Naive thymus-derived CD4-positive, alpha-beta T cell (primary cell): ENCODE measurements around the gene DOCK3. TPM values are rescaled to one million over a fixed set of nuclear protein-coding genes. Genes with fewer than 3 reads are reported as not detected.
"Not testable (repeated sequence)": the region's sequence is repeated elsewhere in the genome, so short reads cannot be mapped to it uniquely, and the experiment has no call there.

Source experiments
- ATAC-seq: fragments of 150-1000 bp; cut with Tn5 transposase; 2 replicates; pipeline ENCODE4 v1.10.0; 2021; ENCODE audit warnings: mild to moderate bottlenecking, moderate library complexity
- CTCF ChIA-PET: fragments of 350-600 bp; sonication (Branson Sonifier 250); formaldehyde crosslinking; loops from one replicate; lab custom pipeline; 2021; ENCODE audit warnings: antibody characterized with exemption; lab: Charles Lee
- POLR2A ChIA-PET: fragments of 350-600 bp; sonication (Branson Sonifier 250); formaldehyde crosslinking; loops from one replicate; lab custom pipeline; 2021; ENCODE audit warnings: antibody characterized with exemption, inconsistent platforms; lab: Charles Lee
- DNase-seq, 9 donors: peaks; one replicate each; pipeline versions ENCODE4 v3.0.0 to v3.0.0-alpha.2; 2020 to 2022; ENCODE audit warnings: mixed read lengths in 1 of 9
- H3K27ac ChIP-seq: one replicate; pipeline ENCODE4 v1.7.0; 2013; ENCODE audit warnings: mild to moderate bottlenecking, low read depth, low read length, moderate library complexity
- H3K27me3 ChIP-seq, 2 donors: one replicate each; pipeline ENCODE4 v1.7.0; 2013; ENCODE audit warnings: low read length in 2 of 2, mild to moderate bottlenecking in 2 of 2, moderate library complexity in 2 of 2; ENCODE audit not compliant: control insufficient read depth in 2 of 2, insufficient read depth in 2 of 2
- H3K36me3 ChIP-seq, 3 experiments: 1 replicate in 2 of 3; 2 replicates in 1 of 3; pipeline ENCODE4 v1.7.0; 2013; ENCODE audit warnings: low read length in 3 of 3, mild to moderate bottlenecking in 3 of 3, moderate library complexity in 1 of 3; ENCODE audit not compliant: insufficient read depth in 3 of 3, control insufficient read depth in 2 of 3
- H3K4me1 ChIP-seq, 2 donors: one replicate each; pipeline ENCODE4 v1.7.0; 2013; ENCODE audit warnings: low read length in 2 of 2, mild to moderate bottlenecking in 2 of 2, moderate library complexity in 1 of 2; ENCODE audit not compliant: control insufficient read depth in 2 of 2, insufficient read depth in 2 of 2
- H3K4me3 ChIP-seq: 2 replicates; pipeline ENCODE4 v1.7.0; 2013; ENCODE audit warnings: mild to moderate bottlenecking, low read length
- H3K9me3 ChIP-seq, 3 experiments: 1 replicate in 2 of 3; 2 replicates in 1 of 3; pipeline ENCODE4 v1.7.0; 2013; ENCODE audit warnings: low read length in 3 of 3; ENCODE audit not compliant: control insufficient read depth in 2 of 3
- H3K27ac Mint-ChIP-seq, 9 donors: one replicate each; pipeline ENCODE4 v1.8.0; 2020 to 2022; ENCODE audit warnings: mixed read lengths in 9 of 9, mild to moderate bottlenecking in 8 of 9, moderate library complexity in 5 of 9, inconsistent platforms in 2 of 9
- H3K27me3 Mint-ChIP-seq, 5 donors: one replicate each; pipeline ENCODE4 v1.8.0; 2021 to 2022; ENCODE audit warnings: mixed read lengths in 5 of 5, mild to moderate bottlenecking in 1 of 5
- H3K36me3 Mint-ChIP-seq, 5 donors: one replicate each; pipeline ENCODE4 v1.8.0; 2020 to 2022; ENCODE audit warnings: mixed read lengths in 5 of 5, mild to moderate bottlenecking in 3 of 5, inconsistent platforms in 1 of 5
- H3K4me1 Mint-ChIP-seq, 7 donors: one replicate each; pipeline ENCODE4 v1.8.0; 2020 to 2022; ENCODE audit warnings: mixed read lengths in 7 of 7, mild to moderate bottlenecking in 3 of 7, inconsistent platforms in 1 of 7
- H3K4me3 Mint-ChIP-seq, 10 donors: one replicate each; pipeline ENCODE4 v1.8.0; 2020 to 2022; ENCODE audit warnings: mild to moderate bottlenecking in 10 of 10, mixed read lengths in 10 of 10, moderate library complexity in 6 of 10, inconsistent platforms in 2 of 10
- H3K9me3 Mint-ChIP-seq, 11 donors: one replicate each; pipeline ENCODE4 v1.8.0; 2020 to 2022; ENCODE audit warnings: mixed read lengths in 11 of 11, mild to moderate bottlenecking in 4 of 11, inconsistent platforms in 1 of 11, moderate library complexity in 1 of 11
- intact Hi-C, 2 donors: fragments of 100-400 bp; cut with micrococcal nuclease; formaldehyde crosslinking; loops; one replicate each; pipeline ENCODE4 v1.15.1; 2023
- polyA plus RNA-seq, 2 donors: library from polyadenylated mRNA; unstranded; fragments of 300-500 nt; fragmentation: Illumina TruSeq; gene quantifications; one replicate each; pipeline ENCODE4 v1.2.3, GENCODE V29; 2021
- total RNA-seq, 6 experiments: library from RNA in 5 of 6; stranded (reverse) in 5 of 6; gene quantifications; 1 replicate in 5 of 6; 2 replicates in 1 of 6; pipeline ENCODE4 v1.2.3 and lab custom pipeline; 2021 to 2026

The DOCK3 gene
- total and polyA plus RNA-seq, 7 experiments from 2014 or later, result 0.19 to 2.9 (median 1.5) TPM

DNA sequence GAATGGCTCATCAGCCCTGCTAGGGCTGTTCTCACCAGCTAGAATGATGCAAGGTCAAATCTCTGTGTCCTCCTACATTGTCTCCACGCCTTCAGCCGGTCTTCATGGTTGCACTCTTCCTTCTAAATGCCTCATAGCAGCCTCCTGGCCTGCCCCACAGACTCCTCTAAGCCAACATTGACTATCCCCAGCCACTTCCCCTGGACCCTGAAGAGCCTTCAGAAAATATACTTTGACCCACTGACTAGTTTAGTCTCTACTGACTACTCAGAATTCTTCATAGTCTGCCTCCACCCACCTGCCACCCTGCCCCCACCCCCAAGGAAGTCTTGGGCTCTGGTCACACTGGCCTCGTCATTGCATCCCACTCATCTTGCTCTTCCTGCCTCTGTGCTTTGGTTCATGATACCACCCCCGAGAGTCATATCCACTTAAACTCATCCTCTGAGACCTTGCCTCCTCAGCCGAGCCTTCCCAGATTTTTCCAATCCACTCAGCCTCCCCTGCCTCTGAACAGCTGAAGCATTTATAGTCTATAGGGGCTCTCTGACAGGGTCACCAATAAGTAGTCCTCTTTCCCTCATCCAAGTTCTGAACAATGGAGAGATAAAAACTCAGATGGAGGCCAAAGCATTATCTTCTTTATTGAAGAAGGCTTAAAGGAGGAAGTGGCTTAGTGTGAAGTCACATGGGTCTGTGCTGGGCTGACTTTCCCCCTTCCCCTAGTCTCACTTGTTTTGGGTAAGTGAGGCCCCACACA lies 9.5 kb upstream of the DOCK3 start:
- no peaks in the 10 kb centered on the region for H3K9me3 Mint-ChIP-seq
- Histone ChIP-seq H3K4me1 (peaks cover 0 to 4% of the 10 kb centered on the region in 2 donors), H3K4me3 (no peak overlapping the region), H3K27me3 (no peaks in the 10 kb centered on the region), H3K27ac (no peak overlapping the region), H3K36me3 (no peaks in the 10 kb centered on the region), H3K9me3 (no peaks in the 10 kb centered on the region)
- peak overlapping the region in 1 of 10 donors; percentile 5 for H3K4me3 Mint-ChIP-seq
- H3K36me3 Mint-ChIP-seq, result no peaks in the 10 kb centered on the region
- POLR2A ChIA-PET, result no interaction called here
- peaks cover 4 to 14% (median 10%) of the 10 kb centered on the region in 7 donors for H3K4me1 Mint-ChIP-seq
- no peak overlapping the region for H3K27ac Mint-ChIP-seq
- ATAC-seq (peak; percentile 38), DNase-seq (no peak)
- peaks cover 0 to 5% (median 0%) of the 10 kb centered on the region in 5 donors for H3K27me3 Mint-ChIP-seq
- CTCF ChIA-PET, result no interaction called here
- intact Hi-C loops, result no loop called here

DNA sequence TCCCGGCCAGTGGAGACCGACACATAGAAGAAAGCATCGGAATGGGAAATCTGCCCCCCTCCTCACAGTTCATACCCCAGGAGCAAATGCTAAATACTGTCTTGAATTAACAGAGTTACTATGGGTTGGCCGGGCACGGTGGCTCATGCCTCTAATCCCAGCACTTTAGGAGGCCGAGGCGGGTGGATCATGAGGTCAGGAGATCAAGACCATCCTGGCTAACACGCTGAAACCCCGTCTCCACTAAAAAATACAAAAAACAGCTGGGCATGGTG lies 8.9 kb upstream of the DOCK3 start:
- H3K27ac ChIP-seq, H3K36me3 ChIP-seq, intact Hi-C loops, H3K9me3 ChIP-seq, DNase-seq, H3K27me3 ChIP-seq, H3K27ac Mint-ChIP-seq, CTCF ChIA-PET, H3K36me3 Mint-ChIP-seq, H3K9me3 Mint-ChIP-seq, H3K4me3 ChIP-seq, POLR2A ChIA-PET, ATAC-seq, H3K4me1 ChIP-seq, H3K4me3 Mint-ChIP-seq, H3K27me3 Mint-ChIP-seq: not testable (repeated sequence)
- peaks cover 4 to 14% (median 10%) of the 10 kb centered on the region in 7 donors for H3K4me1 Mint-ChIP-seq

DNA sequence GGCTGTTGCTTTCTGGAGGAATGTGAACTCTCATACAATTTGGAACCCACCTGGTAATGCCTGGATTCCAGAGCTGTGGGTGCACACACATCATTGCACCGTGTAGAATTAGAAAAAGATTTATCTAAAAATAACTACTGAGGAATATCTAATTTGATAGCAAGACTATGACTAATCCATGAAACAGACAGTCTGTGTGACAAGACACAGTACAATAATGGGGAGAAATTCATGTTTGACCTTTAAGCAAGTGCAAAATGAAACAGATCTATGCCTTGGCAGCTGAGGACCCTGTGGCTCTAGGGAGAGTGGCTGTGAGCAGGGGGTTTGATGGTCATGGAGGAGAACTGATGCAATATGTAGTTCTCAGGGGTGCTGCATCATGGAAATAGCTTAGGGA lies 7.9 kb upstream of the DOCK3 start:
- Mint-ChIP-seq H3K4me1 (peaks cover 4 to 14% (median 10%) of the 10 kb centered on the region in 7 donors), H3K27ac (no peak overlapping the region), H3K4me3 (no peak overlapping the region), H3K9me3 (no peaks in the 10 kb centered on the region), H3K27me3 (peaks cover 0 to 18% (median 0%) of the 10 kb centered on the region in 5 donors), H3K36me3 (no peaks in the 10 kb centered on the region)
- H3K4me1 ChIP-seq, result peaks cover 0 to 4% of the 10 kb centered on the region in 2 donors
- no peaks in the 10 kb centered on the region for H3K36me3 ChIP-seq
- DNase-seq (peak in 1 of 9 donors; percentile 12), ATAC-seq (no peak)
- CTCF ChIA-PET, result no interaction called here
- H3K4me3 ChIP-seq, result no peak overlapping the region
- POLR2A ChIA-PET, result no interaction called here
- intact Hi-C loops, result no loop called here
- no peak overlapping the region for H3K27ac ChIP-seq
- no peaks in the 10 kb centered on the region for H3K9me3 ChIP-seq
- H3K27me3 ChIP-seq, result no peaks in the 10 kb centered on the region

DNA sequence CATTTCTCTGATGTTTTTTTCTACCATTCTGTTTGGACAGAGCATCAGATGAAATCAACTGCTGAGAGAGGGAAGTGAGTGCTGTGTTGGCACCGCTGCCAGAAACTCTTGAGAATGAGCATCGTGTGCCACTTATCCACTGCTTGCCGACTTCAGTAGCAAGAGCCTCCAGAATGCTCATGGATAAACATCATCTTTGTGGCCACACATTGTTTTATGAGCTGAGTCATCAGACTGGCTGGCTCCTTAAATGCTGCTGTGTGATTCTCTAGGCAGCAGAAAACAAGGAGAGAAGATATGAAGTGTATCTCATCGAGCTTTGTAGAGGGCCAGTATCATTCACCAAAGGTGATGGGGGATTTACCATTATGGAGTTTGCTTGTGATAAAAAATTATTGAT lies 3.4 kb upstream of the DOCK3 start:
- peaks cover 4 to 10% (median 6%) of the 10 kb centered on the region in 7 donors for H3K4me1 Mint-ChIP-seq
- ATAC-seq (no peak), DNase-seq (no peak)
- Histone ChIP-seq H3K4me3 (no peak overlapping the region), H3K27me3 (peaks cover 0 to 3% of the 10 kb centered on the region in 2 donors), H3K27ac (no peak overlapping the region), H3K4me1 (no peaks in the 10 kb centered on the region), H3K36me3 (no peaks in the 10 kb centered on the region), H3K9me3 (no peaks in the 10 kb centered on the region)
- H3K9me3 Mint-ChIP-seq, result no peaks in the 10 kb centered on the region
- H3K4me3 Mint-ChIP-seq, result no peak overlapping the region
- CTCF ChIA-PET, result no interaction called here
- intact Hi-C loops, result loop anchor here in 1 of 2 donors (10.0 kb wide), 1 partner anchor 353 kb away; no protein-coding TSS in a partner anchor
- H3K36me3 Mint-ChIP-seq, result no peaks in the 10 kb centered on the region
- H3K27ac Mint-ChIP-seq, result no peak overlapping the region
- H3K27me3 Mint-ChIP-seq, result peaks cover 8 to 48% (median 17%) of the 10 kb centered on the region in 5 donors
- POLR2A ChIA-PET, result no interaction called here

DNA sequence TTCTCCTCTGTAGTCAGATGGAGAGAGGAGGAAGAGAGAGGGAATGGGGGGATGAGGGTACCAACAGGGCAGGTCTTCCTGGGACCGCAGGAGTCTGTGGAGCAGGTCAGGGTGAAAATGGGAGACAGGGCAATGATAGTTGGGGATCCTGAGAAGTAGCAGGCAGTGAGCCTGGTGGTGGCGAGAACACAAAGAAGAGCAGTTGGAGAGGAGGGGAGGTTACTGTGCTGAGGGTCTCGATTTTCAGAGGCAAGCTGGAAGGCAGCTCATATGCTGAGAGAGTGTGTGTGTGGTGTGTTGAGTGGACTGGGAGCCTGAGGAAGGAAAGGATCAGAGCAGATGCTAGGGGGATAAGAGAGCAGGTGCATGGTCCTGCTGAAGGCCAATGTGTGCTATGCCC lies 2.1 kb upstream of the DOCK3 start:
- H3K27me3 Mint-ChIP-seq, result peaks cover 11 to 55% (median 21%) of the 10 kb centered on the region in 5 donors
- H3K36me3 ChIP-seq, result no peaks in the 10 kb centered on the region
- H3K4me3 Mint-ChIP-seq, result peak overlapping the region in 3 of 10 donors; percentile 1 to 15 (median 6)
- H3K9me3 Mint-ChIP-seq, result no peaks in the 10 kb centered on the region
- no peaks in the 10 kb centered on the region for H3K4me1 ChIP-seq
- CTCF ChIA-PET, result interaction anchor here (1.1 to 1.3 kb wide), 2 partner anchors 20 to 100 kb away, joined by 4 to 5 read pairs; no protein-coding TSS in a partner anchor
- POLR2A ChIA-PET, result no interaction called here
- H3K9me3 ChIP-seq, result no peaks in the 10 kb centered on the region
- H3K27ac ChIP-seq, result no peak overlapping the region
- no peaks in the 10 kb centered on the region for H3K36me3 Mint-ChIP-seq
- H3K27me3 ChIP-seq, result peaks cover 0 to 3% of the 10 kb centered on the region in 2 donors
- peaks cover 4 to 10% (median 6%) of the 10 kb centered on the region in 7 donors for H3K4me1 Mint-ChIP-seq
- DNase-seq, result no peak
- no peak overlapping the region for H3K4me3 ChIP-seq
- intact Hi-C loops, result loop anchor here in 1 of 2 donors (10.0 kb wide), 1 partner anchor 352 kb away; no protein-coding TSS in a partner anchor
- ATAC-seq, result no peak
- no peak overlapping the region for H3K27ac Mint-ChIP-seq

DNA sequence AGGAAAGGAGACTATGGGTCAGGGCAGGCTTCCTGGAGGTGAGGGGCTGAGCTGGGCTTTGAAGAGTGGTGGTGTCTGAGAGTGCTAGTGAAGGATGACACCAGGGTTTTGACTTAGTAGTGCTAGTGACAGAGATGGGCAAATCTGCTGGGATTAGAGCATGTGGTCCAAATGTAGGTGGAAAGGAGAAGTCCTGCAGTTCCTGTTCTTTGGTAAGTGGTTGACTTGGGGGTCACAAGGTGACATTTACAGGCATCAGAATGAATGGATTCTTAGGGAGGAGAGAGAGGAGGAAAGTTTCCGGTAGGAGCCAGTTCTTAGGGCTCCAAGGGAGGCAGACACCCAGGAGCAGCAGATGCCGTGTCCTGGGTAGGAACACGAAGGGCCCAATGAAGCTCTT lies 796 bp upstream of the DOCK3 start:
- no peaks in the 10 kb centered on the region for H3K9me3 ChIP-seq
- ChIA-PET CTCF (interaction anchor here (0.5 to 1.7 kb wide), 7 partner anchors 11 to 663 kb away, joined by 3 to 5 read pairs (median 3); no protein-coding TSS in a partner anchor), POLR2A (no interaction called here)
- DNase-seq (no peak), ATAC-seq (no peak)
- peaks cover 17 to 65% (median 29%) of the 10 kb centered on the region in 5 donors for H3K27me3 Mint-ChIP-seq
- H3K9me3 Mint-ChIP-seq, result no peaks in the 10 kb centered on the region
- intact Hi-C loops, result loop anchor here (1.0 to 10.0 kb wide), 4 partner anchors 56 to 699 kb away; no protein-coding TSS in a partner anchor
- H3K27ac Mint-ChIP-seq, result peak overlapping the region in 4 of 9 donors; percentile 4 to 58 (median 20)
- H3K27me3 ChIP-seq, result peaks cover 0 to 3% of the 10 kb centered on the region in 2 donors
- H3K27ac ChIP-seq, result no peak overlapping the region
- peak overlapping the region; percentile 57 to 86 (median 78) for H3K4me3 Mint-ChIP-seq
- no peaks in the 10 kb centered on the region for H3K36me3 ChIP-seq
- no peaks in the 10 kb centered on the region for H3K36me3 Mint-ChIP-seq
- no peak overlapping the region for H3K4me3 ChIP-seq
- H3K4me1 Mint-ChIP-seq, result peaks cover 4 to 10% (median 6%) of the 10 kb centered on the region in 7 donors
- H3K4me1 ChIP-seq, result no peaks in the 10 kb centered on the region
